GM23338 (cell line): ENCODE data around the gene MRPS18B. TPM values are rescaled to one million over a fixed set of nuclear protein-coding genes. Genes with fewer than 3 reads are reported as not detected.

Source experiments
- ATAC-seq: fragments of 200-7000 bp; cut with Tn5 transposase; 3 replicates; pipeline ENCODE4 v1.9.1; 2020
- DNase-seq: peaks from one replicate; pipeline ENCODE4 v3.0.0-alpha.2; 2015; ENCODE audit warnings: low spot score
- H2AFZ ChIP-seq: fragments of 200-600 bp; sonication (generic); 2 replicates; pipeline ENCODE4 v1.8.0; 2016; ENCODE audit warnings: antibody characterized with exemption, mild to moderate bottlenecking, moderate library complexity
- H3F3A ChIP-seq: fragments of 200-600 bp; sonication (generic); replicated peaks from 2 replicates; pipeline ENCODE4 v1.8.0; 2017; ENCODE audit warnings: antibody characterized with exemption, mixed run types, low read depth
- H3K27ac ChIP-seq: fragments of 200-600 bp; sonication (generic); 2 replicates; pipeline ENCODE4 v1.6.1; 2016; ENCODE audit warnings: low read depth
- H3K27me3 ChIP-seq: fragments of 200-600 bp; sonication (generic); 2 replicates; pipeline ENCODE4 v1.8.0; 2016; ENCODE audit warnings: mild to moderate bottlenecking, mixed run types, moderate library complexity; ENCODE audit not compliant: insufficient read depth
- H3K36me3 ChIP-seq: fragments of 200-600 bp; sonication (generic); 2 replicates; pipeline ENCODE4 v1.8.0; 2016; ENCODE audit warnings: mild to moderate bottlenecking; ENCODE audit not compliant: insufficient read depth
- H3K4me1 ChIP-seq: fragments of 200-600 bp; sonication (generic); 2 replicates; pipeline ENCODE4 v1.8.0; 2016; ENCODE audit warnings: mild to moderate bottlenecking, moderate library complexity; ENCODE audit not compliant: insufficient read depth
- H3K4me2 ChIP-seq: fragments of 200-600 bp; sonication (generic); 2 replicates; pipeline ENCODE4 v1.7.1; 2017; ENCODE audit warnings: mixed run types
- H3K4me3 ChIP-seq: fragments of 200-600 bp; sonication (generic); 2 replicates; pipeline ENCODE4 v1.6.1; 2016; ENCODE audit warnings: mixed run types
- H3K79me2 ChIP-seq: fragments of 200-600 bp; sonication (generic); replicated peaks from 2 replicates; pipeline ENCODE4 v1.8.0; 2017; ENCODE audit warnings: mild to moderate bottlenecking; ENCODE audit not compliant: insufficient read depth
- H3K9me2 ChIP-seq: fragments of 200-600 bp; sonication (generic); 2 replicates; pipeline ENCODE4 v1.8.0; 2017; ENCODE audit not compliant: insufficient read depth
- H4K20me1 ChIP-seq: fragments of 200-600 bp; sonication (generic); replicated peaks from 2 replicates; pipeline ENCODE4 v1.8.0; 2017; ENCODE audit warnings: mild to moderate bottlenecking; ENCODE audit not compliant: insufficient read depth
- H3K27ac Mint-ChIP-seq: 2 replicates; pipeline ENCODE4 v1.8.0; 2020; ENCODE audit warnings: inconsistent platforms, mild to moderate bottlenecking, moderate library complexity, mixed read lengths
- H3K27me3 Mint-ChIP-seq: 3 replicates; pipeline ENCODE4 v1.8.0; 2022; ENCODE audit warnings: low read depth, mild to moderate bottlenecking, moderate library complexity, mixed read lengths, inconsistent platforms; ENCODE audit not compliant: insufficient read depth, poor library complexity
- H3K36me3 Mint-ChIP-seq: 3 replicates; pipeline ENCODE4 v1.8.0; 2021; ENCODE audit warnings: low read depth, mild to moderate bottlenecking, inconsistent platforms, moderate library complexity, mixed read lengths
- H3K4me1 Mint-ChIP-seq: 3 replicates; pipeline ENCODE4 v1.8.0; 2020; ENCODE audit warnings: mild to moderate bottlenecking, inconsistent platforms, mixed read lengths
- H3K4me3 Mint-ChIP-seq: 3 replicates; pipeline ENCODE4 v1.8.0; 2021; ENCODE audit warnings: moderate library complexity, mild to moderate bottlenecking, inconsistent platforms, mixed read lengths
- H3K9me3 Mint-ChIP-seq: 3 replicates; pipeline ENCODE4 v1.8.0; 2020; ENCODE audit warnings: moderate library complexity, mild to moderate bottlenecking, inconsistent platforms, mixed read lengths
- CREB1 ChIP-seq: fragments of 250-450 bp; sonication (Bioruptor Pico); IDR thresholded peaks from 2 replicates; pipeline ENCODE4 v1.5.0; 2020; ENCODE audit warnings: low read depth, mild to moderate bottlenecking, moderate library complexity
- EZH2phosphoT487 ChIP-seq: fragments of 200-600 bp; sonication (generic); IDR thresholded peaks from one replicate; pipeline ENCODE4 v1.8.1; 2018; ENCODE audit warnings: antibody characterized with exemption; ENCODE audit not compliant: unreplicated experiment
- REST ChIP-seq: IDR thresholded peaks from one replicate; pipeline ENCODE4 v1.6.1; 2018; ENCODE audit warnings: antibody characterized with exemption; ENCODE audit not compliant: unreplicated experiment
- ZNF462 ChIP-seq: fragments of 250-450 bp; sonication (Bioruptor Pico); IDR thresholded peaks from 2 replicates; pipeline ENCODE4 v1.5.0; 2020; ENCODE audit warnings: mild to moderate bottlenecking, moderate library complexity
- polyA plus RNA-seq: library from polyadenylated mRNA; unstranded; fragments of >200 nt; fragmentation: Nextera tagmentation; extraction: Ambion mirVana; gene quantifications from 2 replicates; pipeline ENCODE4 v1.2.1, GENCODE V29; 2016
- total RNA-seq: library from RNA; depleted of rRNA; stranded (reverse); fragments of >200 nt; shearing (Covaris generic); gene quantifications from 2 replicates; pipeline ENCODE4 v1.2.3, GENCODE V29; 2014
- TF ChIP-seq, protein P1 (sequence below), 2 experiments: fragments of 200-600 bp in 1 of 2; sonication (generic) in 1 of 2; conservative IDR thresholded peaks; 2 replicates each; pipeline versions ENCODE4 v1.5.1 to v1.6.1; 2016 to 2017; ENCODE audit warnings: antibody characterized with exemption in 2 of 2, low read depth in 2 of 2, mild to moderate bottlenecking in 2 of 2, moderate library complexity in 1 of 2

The MRPS18B gene
- total and polyA plus RNA-seq, 2 experiments from 2014 or later = 49.2 to 73.6 TPM

DNA sequence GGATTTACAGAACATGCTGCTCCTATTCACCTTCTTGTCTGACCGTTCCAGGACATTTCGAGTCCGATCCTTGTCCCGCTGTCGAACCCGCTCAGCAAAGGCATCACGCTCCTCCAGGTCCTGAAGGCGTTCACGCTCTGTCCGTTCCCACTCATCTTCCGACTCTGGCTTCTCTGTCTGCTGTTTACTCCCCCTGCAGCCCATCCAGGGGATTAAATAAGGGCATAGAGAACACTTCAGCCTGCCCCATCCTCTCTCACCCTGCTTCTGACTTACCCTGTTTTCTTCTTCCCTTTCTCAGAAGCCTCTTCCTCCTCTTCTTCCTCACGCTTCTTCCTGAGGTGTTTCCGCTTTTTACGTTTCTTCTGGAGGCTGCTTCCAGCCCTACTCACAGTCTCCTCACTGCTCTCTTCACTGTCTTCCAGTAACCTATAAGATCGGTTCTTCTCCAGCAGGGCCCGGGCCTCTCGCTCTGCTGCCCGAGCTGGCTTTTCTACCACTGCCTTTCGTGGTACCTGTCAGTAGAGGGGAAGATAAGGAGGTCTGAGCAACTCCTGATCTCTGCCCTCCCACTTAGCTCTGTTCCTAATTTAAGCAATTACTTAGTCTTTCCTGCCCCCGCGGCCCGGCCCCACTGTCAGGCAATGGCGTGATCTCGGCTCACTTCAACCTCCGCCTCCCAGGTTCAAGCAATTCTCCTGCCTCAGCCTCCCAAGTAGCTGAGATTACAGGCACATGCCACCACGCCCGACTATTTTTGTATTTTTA, 53.3 kb downstream of the MRPS18B start:
- H3K9me2 ChIP-seq = no peaks in the 10 kb centered on the region
- H3K27ac ChIP-seq = no peak overlapping the region
- no peak overlapping the region for H3K4me3 ChIP-seq
- no peak overlapping the region for H2AFZ ChIP-seq
- H3K27me3 ChIP-seq = no peaks in the 10 kb centered on the region
- peak overlapping the region; percentile 89; the same call in 1 of the 2 replicates for H3K4me2 ChIP-seq
- peaks cover 11% of the 10 kb centered on the region; the same call in 1 of the 2 replicates for H3K36me3 ChIP-seq
- Mint-ChIP-seq H3K27ac (no peak overlapping the region), H3K9me3 (no peaks in the 10 kb centered on the region), H3K4me3 (peak overlapping the region; percentile 94), H3K36me3 (peaks cover 24% of the 10 kb centered on the region), H3K27me3 (peaks cover 4% of the 10 kb centered on the region), H3K4me1 (peaks cover 5% of the 10 kb centered on the region)
- ATAC-seq (peak; percentile 11; the same call in 2 of the 3 replicates), DNase-seq (peak; percentile 38)
- H3F3A ChIP-seq = peaks cover 3% of the 10 kb centered on the region; the same call in 1 of the 2 replicates
- peaks cover 11% of the 10 kb centered on the region for H3K79me2 ChIP-seq
- H3K4me1 ChIP-seq = no peaks in the 10 kb centered on the region; the same call in 1 of the 2 replicates
- no peaks in the 10 kb centered on the region; the same call in 1 of the 2 replicates for H4K20me1 ChIP-seq
- TF ChIP-seq EZH2phosphoT487 (no peak), CREB1 (CRISPR knock-in tag) (no peak), ZNF462 (no peak), REST (no peak)
- TF ChIP-seq, protein P1, sequence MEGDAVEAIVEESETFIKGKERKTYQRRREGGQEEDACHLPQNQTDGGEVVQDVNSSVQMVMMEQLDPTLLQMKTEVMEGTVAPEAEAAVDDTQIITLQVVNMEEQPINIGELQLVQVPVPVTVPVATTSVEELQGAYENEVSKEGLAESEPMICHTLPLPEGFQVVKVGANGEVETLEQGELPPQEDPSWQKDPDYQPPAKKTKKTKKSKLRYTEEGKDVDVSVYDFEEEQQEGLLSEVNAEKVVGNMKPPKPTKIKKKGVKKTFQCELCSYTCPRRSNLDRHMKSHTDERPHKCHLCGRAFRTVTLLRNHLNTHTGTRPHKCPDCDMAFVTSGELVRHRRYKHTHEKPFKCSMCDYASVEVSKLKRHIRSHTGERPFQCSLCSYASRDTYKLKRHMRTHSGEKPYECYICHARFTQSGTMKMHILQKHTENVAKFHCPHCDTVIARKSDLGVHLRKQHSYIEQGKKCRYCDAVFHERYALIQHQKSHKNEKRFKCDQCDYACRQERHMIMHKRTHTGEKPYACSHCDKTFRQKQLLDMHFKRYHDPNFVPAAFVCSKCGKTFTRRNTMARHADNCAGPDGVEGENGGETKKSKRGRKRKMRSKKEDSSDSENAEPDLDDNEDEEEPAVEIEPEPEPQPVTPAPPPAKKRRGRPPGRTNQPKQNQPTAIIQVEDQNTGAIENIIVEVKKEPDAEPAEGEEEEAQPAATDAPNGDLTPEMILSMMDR (conservative IDR thresholded peaks at IDR 0.05; ENCODE audit: low read depth in 2 of 2) = peak in 1 of 2 experiments; percentile 37; a peak in 3 of 4 replicates
